Measurements from ENCODE around the gene TMEM222.

- TF ChIP-seq CTCF (IDR thresholded peaks at IDR 0.05; ENCODE audit: low read length) (no peak), EZH2 (optimal IDR thresholded peaks at IDR 0.05; ENCODE audit: low read depth, low read length) (no peak), EZH2phosphoT487 (IDR thresholded peaks at IDR 0.05; ENCODE audit: low read length) (no peak)
Observed at GRCh38 chr1:27348861-27349783, 27.2 kb downstream of the TMEM222 start.

Data from MM.1S (cell line).